ENCODE measurements around the gene PUM2. TPM values are rescaled to one million over a fixed set of nuclear protein-coding genes. Genes with fewer than 3 reads are reported as not detected.
A peak's percentile ranks its signal among the peaks of the same experiment; 100 is the strongest.

Gene PUM2
- total and polyA plus RNA-seq, 2 of the 13 experiments (the other 11 are each of a cell fraction or from before 2014, with no cell fraction given): 69.6 to 69.8 TPM

DNA sequence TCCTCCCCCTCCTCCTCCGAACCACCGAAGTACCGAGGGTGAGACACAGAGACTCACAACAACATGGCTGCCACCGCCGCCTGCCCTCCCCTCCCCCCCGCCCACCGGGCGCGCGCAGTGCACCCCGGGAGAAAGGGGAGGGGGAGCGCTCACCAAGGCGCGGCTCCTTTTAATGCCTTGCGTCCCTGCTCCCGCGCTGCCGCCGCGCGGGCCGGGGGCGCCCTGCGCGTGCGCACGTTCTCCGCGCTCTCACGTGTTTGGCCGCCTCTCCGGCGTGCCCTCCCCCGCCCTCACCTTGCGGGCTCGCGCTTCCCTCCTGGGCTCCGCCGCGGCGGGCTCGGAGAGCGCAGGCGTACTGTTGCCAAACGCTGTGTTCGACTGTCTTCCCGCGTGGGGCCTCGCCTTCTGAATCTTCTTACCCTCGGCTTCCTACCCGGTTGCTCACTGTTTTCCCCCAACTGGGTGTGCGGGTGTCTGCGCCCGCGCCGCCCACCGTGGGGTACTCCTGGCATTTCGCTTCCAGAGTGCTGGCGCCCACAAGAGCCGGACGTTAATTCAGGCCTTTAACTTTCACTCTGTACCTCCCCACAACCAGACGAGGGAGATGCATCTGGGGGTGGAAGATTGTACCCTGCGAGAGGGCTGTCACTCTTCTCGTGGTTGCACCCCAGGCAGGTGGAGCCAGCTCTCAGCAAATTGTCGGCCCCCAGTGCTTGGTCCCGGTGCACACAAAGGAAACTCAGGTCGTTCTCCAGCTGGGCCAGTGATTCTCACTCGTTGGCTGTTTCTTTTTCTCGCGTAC, at the start of gene PUM2 (continued):
- TF ChIP-seq ZNF513 (CRISPR knock-in tag; conservative IDR thresholded peaks at IDR 0.05) (0 out of 2 replicates have a peak, but pooled peaks have one; percentile 76), ZNF431 (CRISPR knock-in tag; IDR thresholded peaks at IDR 0.05; ENCODE audit: borderline replicate concordance, low read depth) (peak; percentile 81; the same call in 1 of the 2 replicates), IRX3 (CRISPR knock-in tag; IDR thresholded peaks at IDR 0.05; ENCODE audit: borderline replicate concordance, low read depth) (peak; percentile 35; the same call in 1 of the 2 replicates), CHD2 (IDR thresholded peaks at IDR 0.05; ENCODE audit: low read depth, low read length) (0 out of 2 replicates have a peak, but pooled peaks have one; percentile 52), HINFP (CRISPR knock-in tag; IDR thresholded peaks at IDR 0.05; ENCODE audit: low read depth) (peak; percentile 65), GATAD1 (CRISPR knock-in tag; IDR thresholded peaks at IDR 0.05) (peak; percentile 77), HDAC1 (CRISPR knock-in tag; IDR thresholded peaks at IDR 0.05) (peak; percentile 78), ZNF235 (CRISPR knock-in tag; IDR thresholded peaks at IDR 0.05; ENCODE audit: borderline replicate concordance) (0 out of 2 replicates have a peak, but pooled peaks have one; percentile 62), ZMAT3 (CRISPR knock-in tag; conservative IDR thresholded peaks at IDR 0.05) (peak; percentile 99), ZNF230 (CRISPR knock-in tag; IDR thresholded peaks at IDR 0.05) (peak; percentile 97), ZNF710 (CRISPR knock-in tag; IDR thresholded peaks at IDR 0.05; ENCODE audit: borderline replicate concordance) (peak; percentile 67; the same call in 1 of the 2 replicates)
- TF ChIP-seq, protein P1, sequence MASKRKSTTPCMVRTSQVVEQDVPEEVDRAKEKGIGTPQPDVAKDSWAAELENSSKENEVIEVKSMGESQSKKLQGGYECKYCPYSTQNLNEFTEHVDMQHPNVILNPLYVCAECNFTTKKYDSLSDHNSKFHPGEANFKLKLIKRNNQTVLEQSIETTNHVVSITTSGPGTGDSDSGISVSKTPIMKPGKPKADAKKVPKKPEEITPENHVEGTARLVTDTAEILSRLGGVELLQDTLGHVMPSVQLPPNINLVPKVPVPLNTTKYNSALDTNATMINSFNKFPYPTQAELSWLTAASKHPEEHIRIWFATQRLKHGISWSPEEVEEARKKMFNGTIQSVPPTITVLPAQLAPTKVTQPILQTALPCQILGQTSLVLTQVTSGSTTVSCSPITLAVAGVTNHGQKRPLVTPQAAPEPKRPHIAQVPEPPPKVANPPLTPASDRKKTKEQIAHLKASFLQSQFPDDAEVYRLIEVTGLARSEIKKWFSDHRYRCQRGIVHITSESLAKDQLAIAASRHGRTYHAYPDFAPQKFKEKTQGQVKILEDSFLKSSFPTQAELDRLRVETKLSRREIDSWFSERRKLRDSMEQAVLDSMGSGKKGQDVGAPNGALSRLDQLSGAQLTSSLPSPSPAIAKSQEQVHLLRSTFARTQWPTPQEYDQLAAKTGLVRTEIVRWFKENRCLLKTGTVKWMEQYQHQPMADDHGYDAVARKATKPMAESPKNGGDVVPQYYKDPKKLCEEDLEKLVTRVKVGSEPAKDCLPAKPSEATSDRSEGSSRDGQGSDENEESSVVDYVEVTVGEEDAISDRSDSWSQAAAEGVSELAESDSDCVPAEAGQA (IDR thresholded peaks at IDR 0.05; ENCODE audit: low read depth): peak; percentile 39; the same call in 1 of the 2 replicates
- TF ChIP-seq, protein P1 (CRISPR knock-in tag; IDR thresholded peaks at IDR 0.05; ENCODE audit: borderline replicate concordance): peak; percentile 91; the same call in 1 of the 2 replicates
- TF ChIP-seq, protein P2, sequence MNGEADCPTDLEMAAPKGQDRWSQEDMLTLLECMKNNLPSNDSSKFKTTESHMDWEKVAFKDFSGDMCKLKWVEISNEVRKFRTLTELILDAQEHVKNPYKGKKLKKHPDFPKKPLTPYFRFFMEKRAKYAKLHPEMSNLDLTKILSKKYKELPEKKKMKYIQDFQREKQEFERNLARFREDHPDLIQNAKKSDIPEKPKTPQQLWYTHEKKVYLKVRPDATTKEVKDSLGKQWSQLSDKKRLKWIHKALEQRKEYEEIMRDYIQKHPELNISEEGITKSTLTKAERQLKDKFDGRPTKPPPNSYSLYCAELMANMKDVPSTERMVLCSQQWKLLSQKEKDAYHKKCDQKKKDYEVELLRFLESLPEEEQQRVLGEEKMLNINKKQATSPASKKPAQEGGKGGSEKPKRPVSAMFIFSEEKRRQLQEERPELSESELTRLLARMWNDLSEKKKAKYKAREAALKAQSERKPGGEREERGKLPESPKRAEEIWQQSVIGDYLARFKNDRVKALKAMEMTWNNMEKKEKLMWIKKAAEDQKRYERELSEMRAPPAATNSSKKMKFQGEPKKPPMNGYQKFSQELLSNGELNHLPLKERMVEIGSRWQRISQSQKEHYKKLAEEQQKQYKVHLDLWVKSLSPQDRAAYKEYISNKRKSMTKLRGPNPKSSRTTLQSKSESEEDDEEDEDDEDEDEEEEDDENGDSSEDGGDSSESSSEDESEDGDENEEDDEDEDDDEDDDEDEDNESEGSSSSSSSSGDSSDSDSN (CRISPR knock-in tag; IDR thresholded peaks at IDR 0.05): peak; percentile 74
